Adrenal gland (tissue), 12 donors: ENCODE data around the gene RIC3. TPM values are rescaled to one million over a fixed set of nuclear protein-coding genes. Genes with fewer than 3 reads are reported as not detected.

Experiments
- DNase-seq, 7 donors: peaks; one replicate each; pipeline ENCODE4 v3.0.0-alpha.2; 2019 to 2020
- H3K27ac ChIP-seq, 5 donors: fragments of 200-600 bp; sonication (generic) in 4 of 5; 1 replicate in 3 of 5; 2 replicates in 2 of 5; pipeline versions ENCODE4 v1.5.1 to v1.8.0; 2016 to 2020; ENCODE audit warnings: mild to moderate bottlenecking in 1 of 5
- H3K27me3 ChIP-seq: fragments of 200-600 bp; 2 replicates; pipeline ENCODE4 v1.8.0; 2021
- H3K36me3 ChIP-seq, 2 donors: fragments of 200-600 bp; replicated peaks in 1 of 2; 1 replicate in 1 of 2; 2 replicates in 1 of 2; pipeline versions ENCODE4 v1.5.1 to v1.8.0; 2018 to 2022
- H3K4me1 ChIP-seq, 2 donors: fragments of 200-600 bp; replicated peaks in 1 of 2; 1 replicate in 1 of 2; 2 replicates in 1 of 2; pipeline versions ENCODE4 v1.5.1 to v1.8.0; 2018 to 2021
- H3K4me3 ChIP-seq, 4 donors: fragments of 200-600 bp; sonication (generic) in 3 of 4; one replicate each; pipeline ENCODE4 v1.5.1; 2016 to 2018
- H3K9me3 ChIP-seq, 3 donors: fragments of 200-600 bp; sonication (generic) in 1 of 3; replicated peaks in 1 of 3; 1 replicate in 2 of 3; 2 replicates in 1 of 3; pipeline versions ENCODE4 v1.5.1 to v1.8.0; 2016 to 2021
- CTCF ChIP-seq, 6 experiments: fragments of 450-650 bp in 4 of 6; fragments of 200-600 bp in 2 of 6; sonication (generic) in 1 of 6; IDR thresholded peaks; 1 replicate in 5 of 6; 2 replicates in 1 of 6; pipeline versions ENCODE4 v1.5.1 to v1.8.0; 2016 to 2021; ENCODE audit warnings: antibody characterized with exemption in 6 of 6, mild to moderate bottlenecking in 2 of 6, moderate library complexity in 1 of 6
- POLR2A ChIP-seq, 2 donors: fragments of 450-650 bp; IDR thresholded peaks; one replicate each; pipeline ENCODE4 v1.6.1; 2017; ENCODE audit warnings: antibody characterized with exemption in 2 of 2, mild to moderate bottlenecking in 2 of 2, moderate library complexity in 1 of 2
- WGBS, 4 donors: extraction: QIAGEN DNeasy Blood & Tissue Kit in 2 of 4; methylation state at CpG; one replicate each; pipeline versions ENCODE4 v1.1.5 to v1.1.7; 2013 to 2017; 5-methylcytosine and 5-hydroxymethylcytosine counted together
- intact Hi-C, 2 donors: fragments of 100-400 bp; cut with DNase I; formaldehyde crosslinking; loops; one replicate each; pipeline versions ENCODE4 v1.14.1 to v1.15.0; 2022 to 2023
- polyA plus RNA-seq, 3 donors: library from polyadenylated mRNA; stranded (reverse); fragments of 200-250 nt in 2 of 3; fragments of 350-450 nt in 1 of 3; fragmentation: Illumina TruSeq in 1 of 3; extraction: RNeasy Lipid Tissue Mini Kit (QIAGEN cat#74804) in 1 of 3; gene quantifications; one replicate each; pipeline ENCODE4 v1.2.3, GENCODE V29; 2013 to 2014
- total RNA-seq, 9 donors: library from RNA; depleted of rRNA in 4 of 9; stranded (reverse); fragments of >200 nt in 4 of 9; fragments of 120-200 nt in 1 of 9; fragmentation: NEBNext Ultra II Directional in 1 of 9; extraction: Animal tissue kit (Norgen Biotek cat#: 25700) in 1 of 9; gene quantifications; one replicate each; pipeline versions ENCODE4 v1.1.0 to v1.2.4, GENCODE V29; 2013 to 2023
- donor health status: healthy with polysubstance abuse.
- donor health status: Bipolar disorder and iron deficiency.
- donor health status: DM: yes; HTN: yes; CAD: no.
- donor health status: DM: no; HTN: no; CAD: no.
- donor health status: DM: no; HTN: no; CAD: no.
- donor health status: DM: yes; HTN: yes; CAD: no.

RIC3 gene
- total and polyA plus RNA-seq, 12 donors = 11.0 to 45.5 (median 29.4) TPM

- H3K27ac ChIP-seq = no peak overlapping the region
- no peaks in the 10 kb centered on the region for H3K27me3 ChIP-seq
- 85 to 100% (median 87%) methylated on average over 1 of the region's 1 CpG for WGBS, 4 donors
- H3K4me1 ChIP-seq = no peaks in the 10 kb centered on the region
- no peak overlapping the region for H3K4me3 ChIP-seq
- H3K36me3 ChIP-seq = no peaks in the 10 kb centered on the region
- intact Hi-C loops = no loop called here
- DNase-seq = no peak
- no peak for TF ChIP-seq POLR2A (IDR thresholded peaks at IDR 0.05)
- no peak for TF ChIP-seq CTCF (IDR thresholded peaks at IDR 0.05)
- no peaks in the 10 kb centered on the region for H3K9me3 ChIP-seq
Measured at GRCh38 chr11:8122173-8122764, 46.6 kb downstream of the RIC3 start.

- H3K27ac ChIP-seq = no peak overlapping the region
- H3K4me3 ChIP-seq = no peak overlapping the region
- 85 to 91% (median 86%) methylated on average over 8 of the region's 8 CpGs for WGBS, 4 donors
- TF ChIP-seq CTCF (IDR thresholded peaks at IDR 0.05) = no peak
- no peak for TF ChIP-seq POLR2A (IDR thresholded peaks at IDR 0.05)
- intact Hi-C loops = no loop called here
- peaks cover 0 to 4% of the 10 kb centered on the region in 2 donors for H3K36me3 ChIP-seq
- peaks cover 0 to 6% (median 0%) of the 10 kb centered on the region in 3 donors for H3K9me3 ChIP-seq
- H3K27me3 ChIP-seq = no peaks in the 10 kb centered on the region
- H3K4me1 ChIP-seq = no peaks in the 10 kb centered on the region
- DNase-seq = no peak
Measured at GRCh38 chr11:8111636-8112035, 57.2 kb downstream of the RIC3 start.

GRCh38 chr11:8110396-8110795, 58.4 kb downstream of the RIC3 start:
- H3K4me3 ChIP-seq = no peak overlapping the region
- no peak for DNase-seq
- H3K27me3 ChIP-seq = no peaks in the 10 kb centered on the region
- H3K4me1 ChIP-seq = no peaks in the 10 kb centered on the region
- WGBS, 4 donors = 87 to 95% (median 92%) methylated on average over 4 of the region's 4 CpGs
- peaks cover 0 to 6% (median 0%) of the 10 kb centered on the region in 3 donors for H3K9me3 ChIP-seq
- no peak overlapping the region for H3K27ac ChIP-seq
- TF ChIP-seq POLR2A (IDR thresholded peaks at IDR 0.05) = no peak
- no peak for TF ChIP-seq CTCF (IDR thresholded peaks at IDR 0.05)
- H3K36me3 ChIP-seq = peaks cover 0 to 10% of the 10 kb centered on the region in 2 donors
- intact Hi-C loops = no loop called here

- Histone ChIP-seq H3K27me3 (no peaks in the 10 kb centered on the region), H3K36me3 (peaks cover 0 to 10% of the 10 kb centered on the region in 2 donors)
Measured at GRCh38 chr11:8109675-8110074, 59.1 kb downstream of the RIC3 start.

More at GRCh38 chr11:8109675-8110074, 59.1 kb downstream of the RIC3 start:
- Histone ChIP-seq H3K9me3 (peaks cover 0 to under 1% (median 0%) of the 10 kb centered on the region in 3 donors), H3K4me3 (no peak overlapping the region), H3K27ac (no peak overlapping the region), H3K4me1 (no peaks in the 10 kb centered on the region)
- TF ChIP-seq CTCF (IDR thresholded peaks at IDR 0.05) (no peak), POLR2A (IDR thresholded peaks at IDR 0.05) (no peak)
- intact Hi-C loops = no loop called here
- DNase-seq = no peak
